22Rv1 (cell line): ENCODE measurements around the gene BPIFB2.
"Not testable (repeated sequence)": the region's sequence is repeated elsewhere in the genome, so short reads cannot be mapped to it uniquely, and the experiment has no call there.

Experiments
- H3K27ac ChIP-seq: fragments of 450-650 bp; 2 replicates; pipeline ENCODE4 v1.5.1; 2017
- ZFX ChIP-seq: fragments of 450-650 bp; IDR thresholded peaks from 2 replicates; pipeline ENCODE4 v1.6.1; 2017; ENCODE audit warnings: antibody characterized with exemption, borderline replicate concordance
- TF ChIP-seq, protein P1 (sequence below): fragments of 450-650 bp; IDR thresholded peaks from 2 replicates; pipeline ENCODE4 v1.5.1; 2017; ENCODE audit warnings: mild to moderate bottlenecking

The BPIFB2 gene

DNA sequence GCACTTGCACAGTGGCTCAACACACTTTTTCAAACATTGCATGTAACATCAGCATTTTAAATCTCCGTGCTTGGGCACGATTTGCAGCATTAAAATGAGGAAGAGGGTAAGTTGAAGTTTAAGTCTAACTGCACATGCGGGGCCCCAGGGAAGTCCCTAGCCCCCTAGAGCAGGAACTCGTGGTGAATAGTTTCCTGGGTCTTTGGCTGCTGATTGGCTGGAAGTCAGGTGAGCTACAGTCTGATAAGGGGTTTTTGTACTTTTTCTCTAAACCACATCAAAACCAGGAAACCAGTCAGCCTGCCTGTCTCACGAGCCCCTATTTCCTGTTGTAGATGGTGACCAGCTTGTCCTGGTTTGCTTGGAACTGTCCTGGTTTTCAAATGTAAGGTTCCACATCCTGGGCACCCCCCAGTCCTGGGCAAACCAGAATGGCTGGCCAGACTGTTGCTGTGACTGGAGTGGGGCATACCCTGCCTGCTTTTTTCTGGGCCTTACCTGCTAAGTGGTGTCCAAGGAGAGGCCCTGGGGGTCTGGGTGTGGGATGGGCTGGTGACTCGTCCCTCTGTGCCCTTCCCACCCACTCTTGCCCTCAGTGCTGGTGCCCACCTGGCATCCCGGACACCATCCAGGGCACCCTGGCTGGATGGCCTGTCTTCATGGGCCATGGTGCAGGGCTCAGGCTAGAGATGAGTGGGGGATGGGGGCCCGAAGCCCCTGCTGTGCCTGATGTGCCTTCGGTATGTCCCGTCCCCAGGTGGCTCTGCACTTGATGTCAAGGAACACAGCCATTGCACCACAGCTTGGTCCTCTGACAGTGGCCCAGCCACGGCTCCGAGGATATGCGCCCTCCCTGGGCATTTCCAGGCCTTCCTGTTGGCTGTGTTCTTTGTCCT, 35.1 kb upstream of the BPIFB2 start:
- no peak for TF ChIP-seq ZFX
- H3K27ac ChIP-seq = no peak overlapping the region

DNA sequence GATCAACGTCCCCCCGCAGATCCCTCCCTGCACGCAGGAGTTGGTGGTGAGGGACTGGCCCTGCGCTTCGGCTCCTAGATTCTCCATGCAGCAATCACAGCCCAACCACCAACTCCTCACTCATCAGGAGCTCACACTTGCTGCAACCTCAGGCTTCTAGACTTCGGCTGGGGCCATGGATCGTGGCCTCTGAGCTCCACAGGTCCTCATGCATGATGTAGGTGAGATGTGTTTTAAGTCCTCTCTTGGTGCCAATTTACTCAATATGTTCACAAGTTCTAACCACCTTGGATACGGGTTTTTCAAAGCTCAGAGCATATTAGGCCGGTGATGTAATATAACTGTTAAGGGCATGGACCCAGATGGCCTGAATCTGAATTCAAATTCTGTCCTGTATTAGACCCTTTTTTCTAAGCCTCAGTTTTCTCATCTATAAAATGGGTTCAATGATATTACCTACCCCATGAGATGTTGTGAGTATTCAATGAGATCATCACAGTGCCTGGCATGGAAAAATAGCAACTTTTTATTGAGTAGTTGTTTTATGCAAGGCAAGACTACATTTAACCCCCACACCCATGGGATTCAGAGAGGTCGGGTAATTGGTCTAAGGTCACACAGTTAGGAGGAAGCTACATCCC, 34.3 kb upstream of the BPIFB2 start:
- H3K27ac ChIP-seq = no peak overlapping the region
- TF ChIP-seq ZFX = no peak
- TF ChIP-seq, protein P1, sequence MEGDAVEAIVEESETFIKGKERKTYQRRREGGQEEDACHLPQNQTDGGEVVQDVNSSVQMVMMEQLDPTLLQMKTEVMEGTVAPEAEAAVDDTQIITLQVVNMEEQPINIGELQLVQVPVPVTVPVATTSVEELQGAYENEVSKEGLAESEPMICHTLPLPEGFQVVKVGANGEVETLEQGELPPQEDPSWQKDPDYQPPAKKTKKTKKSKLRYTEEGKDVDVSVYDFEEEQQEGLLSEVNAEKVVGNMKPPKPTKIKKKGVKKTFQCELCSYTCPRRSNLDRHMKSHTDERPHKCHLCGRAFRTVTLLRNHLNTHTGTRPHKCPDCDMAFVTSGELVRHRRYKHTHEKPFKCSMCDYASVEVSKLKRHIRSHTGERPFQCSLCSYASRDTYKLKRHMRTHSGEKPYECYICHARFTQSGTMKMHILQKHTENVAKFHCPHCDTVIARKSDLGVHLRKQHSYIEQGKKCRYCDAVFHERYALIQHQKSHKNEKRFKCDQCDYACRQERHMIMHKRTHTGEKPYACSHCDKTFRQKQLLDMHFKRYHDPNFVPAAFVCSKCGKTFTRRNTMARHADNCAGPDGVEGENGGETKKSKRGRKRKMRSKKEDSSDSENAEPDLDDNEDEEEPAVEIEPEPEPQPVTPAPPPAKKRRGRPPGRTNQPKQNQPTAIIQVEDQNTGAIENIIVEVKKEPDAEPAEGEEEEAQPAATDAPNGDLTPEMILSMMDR = no peak

DNA sequence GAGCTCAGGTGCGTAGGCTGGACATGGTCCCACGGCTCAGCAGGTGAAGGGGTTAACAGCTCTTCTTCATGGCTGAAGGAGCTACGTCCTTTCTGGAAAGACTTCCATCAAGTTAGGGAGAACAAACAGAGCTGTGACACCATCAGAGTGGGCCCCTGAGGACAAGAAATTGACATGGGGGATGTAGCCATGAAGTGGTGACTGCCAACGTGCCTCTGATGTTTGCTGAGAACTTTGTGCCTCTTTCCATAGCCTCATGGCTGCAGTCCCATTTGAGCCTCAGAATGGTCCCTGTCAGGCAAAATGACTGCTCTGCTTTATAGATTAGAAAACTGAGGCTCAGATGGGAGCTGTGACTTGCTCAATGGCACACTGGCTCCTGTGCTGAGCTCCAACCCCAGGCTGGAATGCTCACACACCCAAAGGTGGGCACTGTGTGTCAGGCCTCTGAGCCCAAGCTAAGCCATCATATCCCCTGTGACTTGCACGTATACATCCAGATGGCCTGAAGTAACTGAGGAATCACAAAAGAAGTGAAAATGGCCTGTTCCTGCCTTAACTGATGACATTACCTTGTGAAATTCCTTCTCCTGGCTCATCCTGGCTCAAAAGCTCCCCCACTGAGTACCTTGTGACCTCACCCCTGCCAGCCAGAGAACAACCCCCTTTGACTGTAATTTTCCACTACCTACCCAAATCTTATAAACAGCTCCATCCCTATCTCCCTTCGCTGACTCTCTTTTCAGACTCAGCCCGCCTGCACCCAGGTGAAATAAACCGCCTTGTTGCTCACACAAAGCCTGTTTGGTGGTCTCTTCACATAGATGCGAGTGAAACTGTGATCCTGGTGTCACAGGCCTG, 33.1 kb upstream of the BPIFB2 start:
- not testable (repeated sequence) for H3K27ac ChIP-seq

DNA sequence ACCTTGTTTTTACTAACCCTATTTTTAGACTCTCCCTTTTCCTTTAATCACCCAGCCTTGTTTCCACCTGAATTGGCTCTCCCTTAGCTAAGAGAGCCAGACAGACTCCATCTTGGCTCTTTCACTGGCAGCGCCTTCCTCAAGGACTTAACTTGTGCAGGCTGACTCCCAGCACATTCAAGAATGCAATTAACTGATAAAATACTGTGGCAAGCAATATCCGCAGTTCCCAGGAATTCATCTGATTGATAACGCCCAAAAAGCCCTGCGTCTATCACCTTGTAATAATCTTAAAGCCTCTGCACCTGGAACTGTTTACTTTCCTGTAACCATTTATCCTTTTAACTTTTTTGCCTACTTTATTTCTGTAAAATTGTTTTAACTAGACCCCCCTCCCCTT, 32.4 kb upstream of the BPIFB2 start:
- H3K27ac ChIP-seq = not testable (repeated sequence)

DNA sequence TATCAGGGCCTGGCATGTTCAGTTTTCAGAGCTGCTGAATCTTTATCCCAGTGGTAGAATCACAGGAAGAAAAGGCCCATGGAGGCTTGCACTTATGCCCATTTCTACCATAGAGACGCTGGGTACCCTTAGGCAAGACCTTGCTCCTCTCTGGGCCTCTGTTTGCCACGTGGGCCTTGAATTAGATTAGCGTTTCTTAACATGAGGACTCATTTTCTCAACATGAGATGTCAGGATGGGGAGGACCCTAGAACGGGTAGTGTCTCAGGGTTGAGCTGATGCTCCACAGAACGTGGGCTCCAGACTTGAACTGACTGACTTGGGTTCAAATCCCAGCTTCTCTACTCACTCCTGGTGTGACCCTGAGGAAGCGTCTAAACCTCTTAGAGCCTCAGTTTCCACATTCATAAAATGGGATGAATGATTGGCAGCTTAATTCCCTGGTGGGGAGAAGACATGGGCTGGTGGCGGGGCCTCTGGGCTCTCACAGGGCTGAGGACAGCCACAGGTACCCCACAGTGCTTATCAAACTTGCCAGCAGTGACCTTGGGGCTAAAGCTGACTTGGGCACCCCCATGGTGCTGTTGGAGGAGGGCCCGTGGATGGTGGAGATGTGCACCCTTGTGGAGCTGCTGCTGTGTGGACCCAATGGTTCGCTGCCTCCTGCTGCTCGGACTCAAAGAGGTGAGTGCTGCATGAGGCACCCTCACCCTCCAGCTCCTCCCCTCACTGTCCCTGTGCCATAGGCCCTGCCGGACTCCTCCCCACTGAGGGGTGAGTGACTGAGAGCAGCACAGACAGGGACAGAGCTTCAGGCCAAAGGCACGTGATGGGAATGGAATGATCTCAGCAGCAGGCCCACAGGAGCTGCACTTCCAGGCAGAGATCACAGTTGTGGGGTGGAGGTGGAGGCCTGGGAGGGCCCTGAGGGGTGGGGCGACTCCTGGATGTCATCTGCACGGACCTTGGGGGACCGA, 31.5 kb upstream of the BPIFB2 start:
- no peak for TF ChIP-seq ZFX
- TF ChIP-seq, protein P1 = no peak
- no peak overlapping the region for H3K27ac ChIP-seq

DNA sequence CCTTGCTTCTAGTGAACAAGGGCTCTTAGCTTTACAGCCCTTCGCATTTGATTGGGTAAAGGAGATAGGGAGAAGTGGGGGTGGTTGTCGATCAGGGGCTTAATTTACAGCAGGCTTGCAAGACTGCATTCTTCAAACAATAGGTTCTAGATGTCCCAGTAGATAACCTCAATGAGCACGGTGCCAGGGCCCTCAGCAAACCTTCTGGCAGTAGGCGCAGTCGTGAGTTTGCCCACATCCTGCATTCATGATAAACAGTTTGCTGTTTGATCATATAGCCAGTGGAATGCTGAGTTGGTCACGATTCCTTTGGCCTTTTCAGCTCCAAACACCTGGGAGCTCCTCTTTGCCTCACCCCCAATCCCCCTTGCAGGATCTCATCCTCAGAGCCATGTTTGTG, 30.8 kb upstream of the BPIFB2 start:
- H3K27ac ChIP-seq = no peak overlapping the region
- TF ChIP-seq ZFX = no peak
- TF ChIP-seq, protein P1 = no peak

DNA sequence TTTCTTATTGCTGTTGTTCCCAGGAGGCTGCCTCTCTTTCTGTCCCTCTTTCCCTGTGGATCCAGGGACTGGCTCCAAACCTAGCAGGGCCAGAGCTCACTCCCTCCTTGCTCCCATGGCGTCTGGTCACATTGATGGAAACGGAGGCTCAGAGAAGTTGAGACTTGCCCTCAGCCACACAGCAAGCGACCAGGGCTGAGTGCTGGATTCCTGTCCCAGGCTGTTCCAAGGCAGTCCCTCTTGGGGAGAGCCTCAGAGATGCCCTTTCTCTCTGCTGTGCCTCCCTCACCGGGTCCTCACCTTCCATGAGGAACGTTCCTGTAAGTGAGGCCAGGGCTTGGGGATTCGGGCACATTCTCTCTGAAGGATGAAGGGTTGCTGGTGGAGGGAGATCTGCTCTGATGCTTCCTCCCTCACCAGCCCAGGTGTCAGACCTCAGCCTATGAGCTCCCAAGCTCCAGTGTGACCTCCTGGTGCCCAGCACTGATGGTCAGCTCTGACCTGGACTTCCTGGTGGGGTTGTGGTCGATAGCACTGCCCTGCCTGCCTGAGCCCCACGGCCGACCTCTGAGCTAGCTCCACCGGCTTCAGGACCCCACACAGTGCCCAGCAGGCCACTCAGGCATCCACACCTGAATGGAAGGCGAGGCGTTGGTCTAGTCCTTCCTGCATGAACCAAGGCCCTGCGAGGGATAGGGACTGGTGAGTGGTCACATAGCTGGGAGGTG, 30.1 kb upstream of the BPIFB2 start:
- H3K27ac ChIP-seq = no peak overlapping the region
- TF ChIP-seq ZFX = no peak
- TF ChIP-seq, protein P1 = no peak

DNA sequence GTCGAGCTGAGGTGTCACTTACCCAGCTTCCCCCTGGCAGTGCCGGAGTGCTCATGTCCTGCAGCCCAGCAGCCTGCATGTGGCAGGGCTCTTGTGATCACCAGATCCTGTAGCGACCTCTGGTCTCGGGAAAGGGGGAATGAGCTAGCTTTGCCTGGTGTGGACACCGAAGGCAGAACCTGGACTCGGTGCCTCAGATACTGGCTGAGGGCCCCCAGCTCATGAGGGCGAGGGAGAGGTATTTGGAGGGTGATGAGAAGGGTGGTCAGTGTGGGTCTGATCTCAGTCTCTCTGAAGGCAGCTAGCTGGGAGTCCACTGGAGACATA, 29.5 kb upstream of the BPIFB2 start:
- TF ChIP-seq, protein P1 = no peak
- TF ChIP-seq ZFX = no peak

More for the DNA sequence above, 29.5 kb upstream of the BPIFB2 start:
- no peak overlapping the region for H3K27ac ChIP-seq
